K562 (cell line): Measurements from ENCODE around the gene ZNF384. TPM values are rescaled to one million over a fixed set of nuclear protein-coding genes. Genes with fewer than 3 reads are reported as not detected.
A peak's percentile ranks its signal among the peaks of the same experiment; 100 is the strongest.

Experiments used
- ARNT ChIP-seq, 2 experiments: fragments of 450-650 bp; IDR thresholded peaks; 2 replicates each; pipeline ENCODE4 v1.6.1; 2016; ENCODE audit warnings: mild to moderate bottlenecking in 1 of 2
- DEAF1 ChIP-seq: fragments of 450-650 bp; formaldehyde crosslinking; IDR thresholded peaks from 2 replicates; pipeline ENCODE4 v1.4.0; 2020; ENCODE audit warnings: mild to moderate bottlenecking, moderate library complexity
- EHMT2 ChIP-seq: fragments of 450-650 bp; IDR thresholded peaks from 2 replicates; pipeline ENCODE4 v1.6.1; 2018; ENCODE audit warnings: antibody characterized with exemption
- ELF2 ChIP-seq: fragments of 250-450 bp; sonication (Bioruptor Pico); IDR thresholded peaks from 2 replicates; pipeline ENCODE4 v1.5.0; 2021; ENCODE audit warnings: mild to moderate bottlenecking
- ELF4 ChIP-seq: fragments of 450-650 bp; formaldehyde crosslinking; IDR thresholded peaks from 2 replicates; pipeline ENCODE4 v1.4.0; 2022; ENCODE audit warnings: missing genetic modification characterization
- ILK ChIP-seq: fragments of 450-650 bp; IDR thresholded peaks from 2 replicates; pipeline ENCODE4 v1.6.1; 2016; ENCODE audit warnings: missing genetic modification characterization, low read depth, mild to moderate bottlenecking, missing compliant biosample characterization, moderate library complexity, borderline replicate concordance
- KDM1A ChIP-seq, 2 experiments: fragments of 450-650 bp; IDR thresholded peaks; 2 replicates each; pipeline ENCODE4 v1.6.1; 2016; ENCODE audit warnings: mild to moderate bottlenecking in 2 of 2
- LARP7 ChIP-seq: fragments of 450-650 bp; IDR thresholded peaks from 2 replicates; pipeline ENCODE4 v1.6.1; 2016
- MXI1 ChIP-seq: IDR thresholded peaks from 2 replicates; pipeline ENCODE4 v1.6.1; 2011; ENCODE audit warnings: low read depth, mild to moderate bottlenecking, improper control_type of control experiment, low read length
- NR2C2 ChIP-seq, 2 experiments: fragments of 200-800 bp in 1 of 2; sonication (Bioruptor generic) in 1 of 2; sonication (generic) in 1 of 2; formaldehyde crosslinking in 1 of 2; IDR thresholded peaks; 2 replicates each; pipeline versions ENCODE4 v1.6.1 to v1.8.0; 2016 to 2022; ENCODE audit warnings: mild to moderate bottlenecking in 1 of 2, missing compliant biosample characterization in 1 of 2, missing genetic modification characterization in 1 of 2, missing genetic modification reagents in 1 of 2
- PKNOX1 ChIP-seq: fragments of 450-650 bp; IDR thresholded peaks from 2 replicates; pipeline ENCODE4 v1.6.1; 2016
- POLR3G ChIP-seq: IDR thresholded peaks from 2 replicates; pipeline ENCODE4 v1.6.1; 2011; ENCODE audit not compliant: insufficient read length, insufficient replicate concordance; ENCODE audit errors: extremely low read depth
- RBM17 ChIP-seq: fragments of 200-400 bp; formaldehyde crosslinking; IDR thresholded peaks from 2 replicates; pipeline ENCODE4 v1.6.1; 2017; ENCODE audit warnings: low read depth, mild to moderate bottlenecking, low read length, borderline replicate concordance
- RBM34 ChIP-seq: fragments of 200-400 bp; formaldehyde crosslinking; IDR thresholded peaks from 2 replicates; pipeline ENCODE4 v1.6.1; 2018; ENCODE audit warnings: low read length, borderline replicate concordance; ENCODE audit not compliant: insufficient read depth
- RNF219 ChIP-seq: fragments of 250-450 bp; sonication (Bioruptor Pico); IDR thresholded peaks from 2 replicates; pipeline ENCODE4 v1.5.0; 2022; ENCODE audit warnings: mild to moderate bottlenecking
- SMAD1 ChIP-seq: fragments of 150-350 bp; IDR thresholded peaks from 2 replicates; pipeline ENCODE4 v1.6.1; 2014; ENCODE audit warnings: low read length, low read depth; ENCODE audit not compliant: partially characterized antibody
- SRF ChIP-seq, 2 experiments: fragments of 250-450, 450-650 bp in 1 of 2; sonication (Bioruptor Pico) in 1 of 2; sonication (generic) in 1 of 2; formaldehyde crosslinking; IDR thresholded peaks; 2 replicates each; pipeline versions ENCODE4 v1.5.0 to v1.5.1; 2020 to 2022; ENCODE audit warnings: mild to moderate bottlenecking in 1 of 2, missing genetic modification reagents in 1 of 2
- SRSF1 ChIP-seq: fragments of 200-400 bp; formaldehyde crosslinking; IDR thresholded peaks from 2 replicates; pipeline ENCODE4 v1.6.1; 2017; ENCODE audit warnings: mild to moderate bottlenecking, low read depth, low read length, moderate library complexity
- TARDBP ChIP-seq: fragments of 450-650 bp; IDR thresholded peaks from 2 replicates; pipeline ENCODE4 v1.6.1; 2016
- TFAM ChIP-seq: fragments of 250-450 bp; sonication (Bioruptor Pico); conservative IDR thresholded peaks from 2 replicates; pipeline ENCODE4 v1.5.0; 2021; ENCODE audit warnings: mild to moderate bottlenecking, moderate library complexity
- ZBTB8A ChIP-seq: fragments of 450-650 bp; IDR thresholded peaks from 2 replicates; pipeline ENCODE4 v1.6.1; 2018; ENCODE audit warnings: mild to moderate bottlenecking, moderate library complexity; ENCODE audit not compliant: partially characterized antibody
- ZFP36 ChIP-seq: fragments of 150-350 bp; IDR thresholded peaks from 2 replicates; pipeline ENCODE4 v1.6.1; 2018; ENCODE audit warnings: low read length, low read depth; ENCODE audit not compliant: partially characterized antibody
- ZKSCAN8 ChIP-seq: fragments of 200-800 bp; sonication (Bioruptor generic); IDR thresholded peaks from 2 replicates; pipeline ENCODE4 v1.6.1; 2016; ENCODE audit warnings: missing genetic modification characterization, missing compliant biosample characterization
- ZNF780A ChIP-seq: fragments of 250-450 bp; sonication (Bioruptor Pico); IDR thresholded peaks from 2 replicates; pipeline ENCODE4 v1.5.0; 2021; ENCODE audit warnings: mild to moderate bottlenecking
- polyA plus RNA-seq, 8 experiments: library from polyadenylated mRNA; depleted of rRNA in 4 of 8; stranded (reverse) in 5 of 8; unstranded in 3 of 8; fragments of >200 nt; fragmentation: Nextera tagmentation in 2 of 8; fragmentation: Illumina TruSeq in 1 of 8; extraction: Ambion mirVana in 2 of 8; extraction: Trizol in 1 of 8; gene quantifications; 2 replicates each; pipeline versions ENCODE4 v1.2.1 to v1.2.3, GENCODE V29; 2011 to 2014; ENCODE audit warnings: inconsistent platforms in 1 of 8, missing spikeins in 1 of 8
- total RNA-seq, 7 experiments: library from RNA; depleted of rRNA in 6 of 7; stranded (reverse); fragments of >200 nt in 6 of 7; fragmentation: Illumina TruSeq in 2 of 7; extraction: Trizol in 2 of 7; gene quantifications; 2 replicates each; pipeline versions ENCODE4 v1.2.1 to v1.2.3, GENCODE V29; 2011 to 2021; ENCODE audit warnings: low replicate concordance in 1 of 7

Gene ZNF384
- total and polyA plus RNA-seq, 9 of the 15 experiments (the other 6 are each of a cell fraction or from before 2014, with no cell fraction given): 0.36 to 64.8 (median 21.3) TPM

GRCh38 chr12:6723607-6724408 lies 34.6 kb upstream of the ZNF384 start, which contains the start of gene COPS7A (continued):
- TF ChIP-seq RBM34: no peak
- TF ChIP-seq ILK (tag): no peak
- no peak for TF ChIP-seq TFAM (CRISPR knock-in tag)
- no peak for TF ChIP-seq EHMT2
- TF ChIP-seq RNF219: no peak
- TF ChIP-seq ZBTB8A: no peak
- TF ChIP-seq ZFP36: no peak
- no peak for TF ChIP-seq KDM1A (IDR thresholded peaks at IDR 0.05)
- no peak for TF ChIP-seq DEAF1 (CRISPR knock-in tag)
- no peak for TF ChIP-seq SRSF1
- no peak for TF ChIP-seq LARP7
- TF ChIP-seq MXI1: peak; percentile 58
- TF ChIP-seq NR2C2 (CRISPR knock-in tag; IDR thresholded peaks at IDR 0.05): peak; percentile 44; the same call in 1 of the 2 replicates
- peak; percentile 91 for TF ChIP-seq NR2C2 (tag; IDR thresholded peaks at IDR 0.05)
- TF ChIP-seq ZNF780A (CRISPR knock-in tag): no peak
- TF ChIP-seq SMAD1: no peak
- TF ChIP-seq ELF2 (CRISPR knock-in tag): peak; percentile 66; the same call in 1 of the 2 replicates
- no peak for TF ChIP-seq RBM17
- TF ChIP-seq POLR3G: no peak
- peak; percentile 43 to 52; a peak in 2 of 4 replicates for TF ChIP-seq ARNT (IDR thresholded peaks at IDR 0.05)
- peak; percentile 98 for TF ChIP-seq PKNOX1
- TF ChIP-seq SRF (CRISPR knock-in tag; IDR thresholded peaks at IDR 0.05): peak in 1 of 2 experiments; percentile 83; a peak in 2 of 4 replicates
- no peak for TF ChIP-seq ZKSCAN8 (CRISPR knock-in tag)
- no peak for TF ChIP-seq ELF4 (CRISPR knock-in tag)
- TF ChIP-seq TARDBP: 0 out of 2 replicates have a peak, but pooled peaks have one; percentile 40
